Measurements from ENCODE around the gene COX5B. TPM values are rescaled to one million over a fixed set of nuclear protein-coding genes. Genes with fewer than 3 reads are reported as not detected.
"Not testable (repeated sequence)": the region's sequence is repeated elsewhere in the genome, so short reads cannot be mapped to it uniquely, and the experiment has no call there.

Gene COX5B
- total RNA-seq = 100 to 1,000 TPM; 167 to 173 TPM
- polyA plus RNA-seq (ENCODE audit: insufficient read length in 6 of 6) = 100 to 1,000 TPM; 112 to 130 (median 123) TPM
- long read RNA-seq, donor 1, transcript COX5B-201 (4 exons, 712 nt) = major isoform, 324 of 339 reads
- long read RNA-seq, donor 1, partial matches to known transcripts = 15 of 339 reads
- long read RNA-seq, donor 1, other reads (novel, unspliced or antisense) = 0 of 339 reads
- long read RNA-seq, donor 2, transcript COX5B-201 (4 exons, 712 nt) = major isoform, 235 of 283 reads
- long read RNA-seq, donor 2, partial matches to known transcripts = 48 of 283 reads
- long read RNA-seq, donor 2, other reads (novel, unspliced or antisense) = 0 of 283 reads
- long read RNA-seq, donor 3, transcript COX5B-201 (4 exons, 712 nt) = major isoform, 201 of 215 reads
- long read RNA-seq, donor 3, partial matches to known transcripts = 14 of 215 reads
- long read RNA-seq, donor 3, other reads (novel, unspliced or antisense) = 0 of 215 reads
- long read RNA-seq, donor 4, transcript COX5B-201 (4 exons, 712 nt) = major isoform, 351 of 364 reads
- long read RNA-seq, donor 4, partial matches to known transcripts = 7 of 364 reads
- long read RNA-seq, donor 4, other reads (novel, unspliced or antisense) = 4 of 364 reads
- long read RNA-seq, donor 5, transcript COX5B-201 (4 exons, 712 nt) = major isoform, 276 of 305 reads
- long read RNA-seq, donor 5, partial matches to known transcripts = 28 of 305 reads
- long read RNA-seq, donor 5, other reads (novel, unspliced or antisense) = 0 of 305 reads
- long read RNA-seq, donor 6, transcript COX5B-201 (4 exons, 712 nt) = major isoform, 386 of 430 reads
- long read RNA-seq, donor 6, partial matches to known transcripts = 35 of 430 reads
- long read RNA-seq, donor 6, other reads (novel, unspliced or antisense) = 9 of 430 reads
- long read RNA-seq, donor 7, transcript COX5B-201 (4 exons, 712 nt) = major isoform, 113 of 122 reads
- long read RNA-seq, donor 7, partial matches to known transcripts = 7 of 122 reads
- long read RNA-seq, donor 7, other reads (novel, unspliced or antisense) = 0 of 122 reads
- long read RNA-seq, donor 8, transcript COX5B-201 (4 exons, 712 nt) = major isoform, 99 of 104 reads
- long read RNA-seq, donor 8, partial matches to known transcripts = 5 of 104 reads
- long read RNA-seq, donor 8, other reads (novel, unspliced or antisense) = 0 of 104 reads
- long read RNA-seq, donor 9, partial matches to known transcripts = 0 of 1 reads
- long read RNA-seq, donor 9, other reads (novel, unspliced or antisense) = 0 of 1 reads
- long read RNA-seq, donor 10, transcript COX5B-201 (4 exons, 712 nt) = major isoform, 344 of 358 reads
- long read RNA-seq, donor 10, partial matches to known transcripts = 3 of 358 reads
- long read RNA-seq, donor 10, other reads (novel, unspliced or antisense) = 11 of 358 reads
- long read RNA-seq, donor 11, transcript COX5B-201 (4 exons, 712 nt) = major isoform, 452 of 489 reads
- long read RNA-seq, donor 11, partial matches to known transcripts = 37 of 489 reads
- long read RNA-seq, donor 11, other reads (novel, unspliced or antisense) = 0 of 489 reads
- long read RNA-seq, donor 12, transcript COX5B-201 (4 exons, 712 nt) = major isoform, 137 of 137 reads
- long read RNA-seq, donor 12, partial matches to known transcripts = 0 of 137 reads
- long read RNA-seq, donor 12, other reads (novel, unspliced or antisense) = 0 of 137 reads

DNA sequence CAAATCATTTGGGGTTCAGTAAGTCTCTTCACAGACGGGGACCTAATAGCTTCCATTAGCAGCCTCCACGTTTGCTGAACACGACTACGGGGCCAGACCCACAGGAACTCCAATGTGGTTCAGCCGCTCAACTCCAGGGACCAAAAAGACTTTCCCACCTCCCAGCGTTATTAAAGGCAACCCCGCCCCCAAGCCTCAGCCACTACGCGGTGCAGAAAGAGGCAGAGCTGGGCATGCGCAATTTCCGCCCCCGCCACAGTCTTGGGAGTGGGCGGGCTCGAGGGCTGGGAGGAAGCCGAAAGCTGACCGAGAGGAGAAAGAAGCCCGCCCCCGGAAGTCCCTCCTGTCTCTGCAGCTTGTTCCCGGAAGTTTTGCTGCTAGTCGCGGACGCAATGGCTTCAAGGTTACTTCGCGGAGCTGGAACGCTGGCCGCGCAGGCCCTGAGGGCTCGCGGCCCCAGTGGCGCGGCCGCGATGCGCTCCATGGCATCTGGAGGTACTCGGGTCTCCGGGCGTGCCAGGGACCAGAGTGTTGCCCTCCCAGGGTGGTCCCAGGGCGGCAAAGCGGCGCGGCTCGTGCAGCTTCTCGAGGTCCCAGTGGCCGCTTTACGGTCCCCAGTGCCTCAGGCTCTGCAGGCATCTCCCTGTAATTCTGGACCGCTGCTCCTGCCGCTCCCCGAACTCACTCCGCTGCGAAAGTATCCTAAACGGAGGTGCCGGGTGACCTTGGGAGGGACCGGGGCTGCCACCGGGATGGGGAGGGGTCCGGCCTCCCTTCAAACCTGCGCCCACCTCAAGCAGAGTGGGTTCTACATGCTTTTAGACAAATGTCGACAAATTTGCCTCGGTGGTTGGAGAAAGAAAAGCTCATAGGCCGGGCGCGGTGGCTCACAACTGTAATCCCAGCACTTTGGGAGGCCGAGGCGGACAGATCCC, at the start of gene COX5B:
Gene COX5B (plus strand): TSS at position 368 of the 935 bp plus-strand sequence. CDS start 25 bp downstream, at position 393.
- ATAC-seq (peak; percentile 99), DNase-seq (peak; percentile 96 to 100 (median 99))
- H3K4me1 ChIP-seq = peaks cover 6 to 21% of the 10 kb centered on the region in 2 donors
- H3K9me3 ChIP-seq = no peaks in the 10 kb centered on the region
- peak within 1 kb of the TSS; percentile 88 to 96 for H3K4me3 ChIP-seq
- peak within 1 kb of the TSS; percentile 94 to 95 for H3K27ac ChIP-seq
- no peaks in the 10 kb centered on the region for H3K27me3 ChIP-seq
- peaks cover 0 to 36% of the 10 kb centered on the region in 2 donors for H3K36me3 ChIP-seq
- TF ChIP-seq CTCF (IDR thresholded peaks at IDR 0.05) = no peak
- intact Hi-C loops (cut with DNase I) = no loop called here

DNA sequence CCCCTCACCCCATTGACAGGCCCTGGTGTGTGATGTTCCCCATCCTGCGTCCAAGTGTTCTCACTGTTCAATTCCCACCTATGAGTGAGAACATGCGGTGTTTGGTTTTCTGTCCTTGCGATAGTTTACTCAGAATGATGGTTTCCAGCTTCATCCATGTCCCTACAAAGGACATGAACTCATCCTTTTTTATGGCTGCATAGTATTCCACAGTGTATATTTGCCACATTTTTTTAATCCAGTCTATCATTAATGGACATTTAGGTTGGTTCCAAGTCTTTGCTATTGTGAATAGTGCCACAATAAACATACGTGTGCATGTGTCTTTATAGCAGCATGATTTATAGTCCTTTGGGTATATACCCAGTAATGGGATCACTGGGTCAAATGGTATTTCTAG, 49.7 kb upstream of the COX5B start:
- H3K27ac ChIP-seq; H3K27me3 ChIP-seq; ATAC-seq; H3K4me3 ChIP-seq; H3K4me1 ChIP-seq; H3K9me3 ChIP-seq; DNase-seq; H3K36me3 ChIP-seq; intact Hi-C loops (cut with DNase I): not testable (repeated sequence)

DNA sequence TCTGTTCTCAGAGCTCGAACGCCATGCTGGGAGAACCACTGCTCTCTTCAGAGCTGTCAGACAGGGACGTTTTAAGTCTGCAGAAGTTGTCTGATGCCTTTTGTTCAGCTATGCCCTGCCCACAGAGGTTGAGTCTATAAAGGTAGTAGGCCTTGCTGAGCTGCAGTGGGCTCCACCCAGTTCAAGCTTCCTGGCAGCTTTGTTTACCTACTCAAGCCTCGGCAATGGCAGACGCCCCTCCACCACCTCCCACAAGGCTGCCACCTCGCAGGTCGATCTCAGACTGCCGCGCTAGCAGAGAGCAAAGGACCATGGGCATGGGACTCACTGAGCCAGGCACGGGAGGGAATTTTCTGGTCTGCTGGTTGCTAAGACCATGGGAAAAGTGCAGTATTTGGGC, 44.3 kb upstream of the COX5B start:
- H3K9me3 ChIP-seq; H3K27me3 ChIP-seq; DNase-seq; H3K4me3 ChIP-seq; H3K36me3 ChIP-seq; H3K4me1 ChIP-seq; ATAC-seq; H3K27ac ChIP-seq; intact Hi-C loops (cut with DNase I): not testable (repeated sequence)

GRCh38 chr2:97605109-97605508, 40.8 kb upstream of the COX5B start:
- H3K27ac ChIP-seq; H3K4me3 ChIP-seq; intact Hi-C loops (cut with DNase I); DNase-seq; ATAC-seq; H3K4me1 ChIP-seq; H3K9me3 ChIP-seq; H3K36me3 ChIP-seq; H3K27me3 ChIP-seq: not testable (repeated sequence)

GRCh38 chr2:97605524-97606339, 40.1 kb upstream of the COX5B start:
- H3K27ac ChIP-seq; H3K27me3 ChIP-seq; H3K4me3 ChIP-seq; intact Hi-C loops (cut with DNase I); H3K9me3 ChIP-seq; ATAC-seq; H3K4me1 ChIP-seq; H3K36me3 ChIP-seq; DNase-seq: not testable (repeated sequence)

GRCh38 chr2:97608745-97609144, 37.1 kb upstream of the COX5B start:
- intact Hi-C loops (cut with DNase I); H3K27ac ChIP-seq; H3K27me3 ChIP-seq: not testable (repeated sequence)

GRCh38 chr2:97611895-97612294, 34.0 kb upstream of the COX5B start:
- H3K27me3 ChIP-seq; DNase-seq; H3K4me3 ChIP-seq; H3K36me3 ChIP-seq; intact Hi-C loops (cut with DNase I); H3K4me1 ChIP-seq; ATAC-seq; H3K27ac ChIP-seq; H3K9me3 ChIP-seq: not testable (repeated sequence)

More at GRCh38 chr2:97608745-97609144, 37.1 kb upstream of the COX5B start:
- not testable (repeated sequence) for H3K9me3 ChIP-seq, H3K4me3 ChIP-seq, H3K36me3 ChIP-seq, DNase-seq, ATAC-seq, H3K4me1 ChIP-seq

GRCh38 chr2:97615746-97616145, 30.1 kb upstream of the COX5B start:
- H3K27ac ChIP-seq; DNase-seq; ATAC-seq; intact Hi-C loops (cut with DNase I); H3K9me3 ChIP-seq; H3K4me1 ChIP-seq; H3K36me3 ChIP-seq; H3K4me3 ChIP-seq; H3K27me3 ChIP-seq: not testable (repeated sequence)

Data from left lung (tissue), 14 donors.